SJCRH30 (cell line): ENCODE data around the gene KCNA1. TPM values are rescaled to one million over a fixed set of nuclear protein-coding genes. Genes with fewer than 3 reads are reported as not detected.

Experiments
- DNase-seq, 2 experiments: peaks; one replicate each; pipeline ENCODE4 v3.0.0-alpha.2; 2015 to 2020
- H3K27ac ChIP-seq: fragments of 250-450 bp; sonication (Bioruptor Pico); 2 replicates; pipeline ENCODE4 v1.5.1; 2020; ENCODE audit warnings: mild to moderate bottlenecking, moderate library complexity
- H3K27me3 ChIP-seq: fragments of 250-450 bp; sonication (Bioruptor Pico); 2 replicates; pipeline ENCODE4 v1.5.1; 2020; ENCODE audit warnings: mild to moderate bottlenecking, moderate library complexity
- H3K36me3 ChIP-seq: fragments of 250-450 bp; sonication (Bioruptor Pico); 2 replicates; pipeline ENCODE4 v1.5.1; 2020; ENCODE audit warnings: mild to moderate bottlenecking, moderate library complexity
- H3K4me1 ChIP-seq: fragments of 250-450 bp; sonication (Bioruptor Pico); 2 replicates; pipeline ENCODE4 v1.5.1; 2020; ENCODE audit warnings: mild to moderate bottlenecking, moderate library complexity
- H3K4me3 ChIP-seq: fragments of 250-450 bp; sonication (Bioruptor Pico); 2 replicates; pipeline ENCODE4 v1.5.1; 2020; ENCODE audit warnings: mild to moderate bottlenecking, moderate library complexity
- H3K9me3 ChIP-seq: fragments of 250-450 bp; sonication (Bioruptor Pico); replicated peaks from 2 replicates; pipeline ENCODE4 v1.5.1; 2020; ENCODE audit warnings: mild to moderate bottlenecking, moderate library complexity
- total RNA-seq: library from RNA; depleted of rRNA; stranded (reverse); fragments of >200 nt; shearing (Covaris generic); gene quantifications from 2 replicates; pipeline ENCODE4 v1.2.3, GENCODE V29; 2014

KCNA1 gene
- total RNA-seq, 1 experiment from 2014 or later = not detected

GRCh38 chr12:4938900-4939299 lies 29.2 kb downstream of the KCNA1 start:
- Histone ChIP-seq H3K9me3 (no peaks in the 10 kb centered on the region), H3K4me3 (no peak overlapping the region), H3K36me3 (no peaks in the 10 kb centered on the region), H3K4me1 (no peaks in the 10 kb centered on the region), H3K27ac (no peak overlapping the region), H3K27me3 (peaks cover 30% of the 10 kb centered on the region)
- no peak for DNase-seq

DNA sequence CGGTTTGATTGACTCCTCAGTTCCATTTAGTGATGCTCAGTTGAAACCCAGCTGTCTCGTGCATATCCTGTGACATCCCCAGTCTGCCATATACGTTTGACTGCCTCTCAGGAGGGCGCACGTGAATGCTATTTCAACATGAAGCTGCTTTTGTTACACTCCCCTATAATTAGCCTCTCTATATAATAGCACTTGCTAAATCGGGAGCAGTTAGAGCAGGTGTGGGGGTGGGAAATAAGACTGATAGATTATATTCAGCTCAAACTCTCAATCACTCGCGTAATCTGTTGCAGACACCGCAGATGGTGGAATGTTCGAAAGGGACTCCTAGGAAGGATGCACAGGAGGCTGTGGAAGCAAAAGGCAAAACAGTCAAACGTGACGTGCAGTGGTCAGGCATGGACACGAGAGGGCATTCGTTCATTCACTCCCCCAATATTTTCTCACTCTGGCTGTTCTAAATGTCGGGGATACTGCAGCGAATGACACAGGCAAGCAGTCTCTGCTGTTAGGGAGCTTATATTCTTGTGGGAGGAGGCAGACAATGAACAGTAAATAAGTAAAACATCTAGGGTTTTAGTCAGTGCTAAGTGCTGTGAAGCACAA lies 29.8 kb downstream of the KCNA1 start:
- no peak overlapping the region for H3K27ac ChIP-seq
- H3K9me3 ChIP-seq = no peaks in the 10 kb centered on the region
- DNase-seq = no peak
- H3K4me1 ChIP-seq = no peaks in the 10 kb centered on the region
- H3K27me3 ChIP-seq = peaks cover 26% of the 10 kb centered on the region
- H3K36me3 ChIP-seq = no peaks in the 10 kb centered on the region
- H3K4me3 ChIP-seq = no peak overlapping the region

- Histone ChIP-seq H3K27me3 (peaks cover 17% of the 10 kb centered on the region), H3K4me1 (no peaks in the 10 kb centered on the region), H3K36me3 (no peaks in the 10 kb centered on the region), H3K4me3 (no peak overlapping the region), H3K9me3 (no peaks in the 10 kb centered on the region), H3K27ac (no peak overlapping the region)
- no peak for DNase-seq
Observed at GRCh38 chr12:4943067-4943937, 33.6 kb downstream of the KCNA1 start.

DNA sequence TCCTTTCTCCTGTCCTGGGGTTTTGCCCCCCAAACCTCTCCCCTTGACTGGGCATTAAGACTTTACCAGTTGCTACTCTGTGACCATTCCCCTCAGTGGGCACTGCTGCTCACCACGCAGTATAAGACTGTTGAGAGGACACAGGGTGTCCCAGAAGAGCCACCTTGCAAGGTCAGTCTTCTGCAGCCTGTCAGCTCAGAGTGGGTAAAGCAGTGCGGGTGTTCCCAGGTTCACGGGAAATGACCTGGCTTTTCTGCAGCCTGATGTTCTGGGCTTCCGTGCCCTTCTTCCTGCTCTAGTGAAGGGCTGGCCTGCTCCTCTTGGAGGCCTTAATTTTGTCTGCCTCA lies 34.2 kb downstream of the KCNA1 start:
- DNase-seq = no peak
- no peaks in the 10 kb centered on the region for H3K4me1 ChIP-seq
- H3K36me3 ChIP-seq = no peaks in the 10 kb centered on the region
- no peaks in the 10 kb centered on the region for H3K9me3 ChIP-seq
- H3K27me3 ChIP-seq = peaks cover 17% of the 10 kb centered on the region
- no peak overlapping the region for H3K27ac ChIP-seq
- H3K4me3 ChIP-seq = no peak overlapping the region

GRCh38 chr12:4947253-4947652 lies 37.5 kb downstream of the KCNA1 start:
- H3K36me3 ChIP-seq = no peaks in the 10 kb centered on the region
- no peaks in the 10 kb centered on the region for H3K4me1 ChIP-seq
- H3K4me3 ChIP-seq = no peak overlapping the region
- H3K27ac ChIP-seq = no peak overlapping the region
- no peak for DNase-seq
- no peaks in the 10 kb centered on the region for H3K9me3 ChIP-seq
- peaks cover 18% of the 10 kb centered on the region for H3K27me3 ChIP-seq

DNA sequence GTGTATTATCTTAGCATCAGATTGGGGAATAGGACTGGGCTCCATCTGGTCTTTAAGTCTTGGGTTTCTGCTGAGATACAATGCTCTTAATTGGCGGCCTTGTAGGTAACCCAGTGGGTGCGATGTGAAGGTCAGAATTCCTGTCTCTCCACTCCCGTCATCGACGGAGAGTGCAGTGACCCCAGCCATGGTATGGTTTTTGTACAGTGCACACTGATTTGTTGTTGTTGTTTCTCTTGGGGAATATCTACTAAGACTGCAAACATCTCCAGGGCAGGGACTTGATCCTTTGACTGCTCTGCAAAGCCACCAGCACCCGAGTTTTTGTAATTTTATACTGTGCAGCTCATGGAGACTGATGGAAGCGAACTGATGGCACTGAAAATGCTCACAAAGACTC lies 41.4 kb downstream of the KCNA1 start:
- peaks cover 18% of the 10 kb centered on the region for H3K27me3 ChIP-seq
- H3K27ac ChIP-seq = no peak overlapping the region
- H3K36me3 ChIP-seq = no peaks in the 10 kb centered on the region
- no peaks in the 10 kb centered on the region for H3K9me3 ChIP-seq
- no peak overlapping the region for H3K4me3 ChIP-seq
- H3K4me1 ChIP-seq = no peaks in the 10 kb centered on the region
- no peak for DNase-seq

GRCh38 chr12:4951601-4952000 lies 41.9 kb downstream of the KCNA1 start:
- DNase-seq = no peak
- H3K9me3 ChIP-seq = no peaks in the 10 kb centered on the region
- H3K27ac ChIP-seq = no peak overlapping the region
- H3K27me3 ChIP-seq = peaks cover 18% of the 10 kb centered on the region
- H3K36me3 ChIP-seq = no peaks in the 10 kb centered on the region
- H3K4me1 ChIP-seq = no peaks in the 10 kb centered on the region
- no peak overlapping the region for H3K4me3 ChIP-seq

DNA sequence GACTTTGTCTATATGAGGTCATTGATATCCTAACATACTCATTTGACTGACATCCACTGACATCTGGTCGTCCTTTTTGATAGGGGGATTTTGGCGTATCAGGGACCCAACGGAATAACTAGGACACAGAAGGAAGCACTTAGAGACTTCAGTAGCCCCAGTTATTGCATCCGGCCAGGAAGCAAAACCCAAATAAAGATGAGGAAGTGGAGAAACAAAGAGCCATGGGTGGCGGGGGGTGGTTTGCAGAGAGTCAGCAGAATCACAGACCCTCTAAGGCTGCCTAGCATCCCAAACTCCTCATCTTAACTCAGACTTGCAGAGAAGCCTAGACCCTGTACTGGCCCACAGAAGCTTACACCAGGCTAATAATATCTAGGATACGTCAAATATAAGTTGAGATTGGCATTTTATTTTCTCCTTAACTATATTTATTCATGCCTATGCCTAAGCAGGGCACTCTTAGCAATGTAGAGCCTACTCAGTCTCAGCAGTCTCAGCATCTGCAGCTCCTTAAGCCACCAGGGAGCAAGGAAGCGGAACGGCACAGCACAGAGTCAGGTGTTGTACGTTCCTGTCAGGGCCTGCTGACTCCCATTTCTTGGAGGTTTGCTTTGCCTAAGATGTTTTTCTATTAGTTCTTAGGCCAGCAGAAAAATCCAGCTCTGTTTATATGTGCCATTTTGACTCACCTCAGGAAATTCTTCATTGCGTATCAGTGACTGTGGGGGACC lies 45.1 kb downstream of the KCNA1 start:
- no peak overlapping the region for H3K27ac ChIP-seq
- DNase-seq = no peak
- peaks cover 16% of the 10 kb centered on the region for H3K27me3 ChIP-seq
- no peaks in the 10 kb centered on the region for H3K36me3 ChIP-seq
- no peaks in the 10 kb centered on the region for H3K4me1 ChIP-seq
- no peak overlapping the region for H3K4me3 ChIP-seq
- no peaks in the 10 kb centered on the region for H3K9me3 ChIP-seq

DNA sequence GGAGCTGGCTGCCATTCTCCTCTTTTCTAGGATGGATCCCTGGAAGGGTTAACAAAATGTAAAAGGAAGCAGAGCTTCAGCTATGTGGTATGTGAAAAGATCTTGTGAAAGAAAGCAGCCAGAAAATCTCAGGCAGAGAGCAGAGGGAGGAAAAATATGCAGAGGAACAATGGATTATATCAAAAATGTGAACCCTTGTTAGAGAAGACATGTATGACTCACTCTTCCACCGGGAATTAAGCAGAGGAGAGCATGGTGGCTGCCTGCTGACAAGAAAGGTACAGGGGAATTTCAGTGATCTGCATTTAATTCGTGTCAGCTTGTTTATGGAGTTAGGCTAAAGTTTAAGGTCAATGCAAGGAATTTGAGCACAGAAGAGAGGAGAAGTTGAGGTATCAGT lies 46.3 kb downstream of the KCNA1 start:
- no peaks in the 10 kb centered on the region for H3K36me3 ChIP-seq
- no peak for DNase-seq
- H3K27ac ChIP-seq = no peak overlapping the region
- peaks cover 18% of the 10 kb centered on the region for H3K27me3 ChIP-seq
- no peak overlapping the region for H3K4me3 ChIP-seq
- H3K9me3 ChIP-seq = no peaks in the 10 kb centered on the region
- no peaks in the 10 kb centered on the region for H3K4me1 ChIP-seq

DNA sequence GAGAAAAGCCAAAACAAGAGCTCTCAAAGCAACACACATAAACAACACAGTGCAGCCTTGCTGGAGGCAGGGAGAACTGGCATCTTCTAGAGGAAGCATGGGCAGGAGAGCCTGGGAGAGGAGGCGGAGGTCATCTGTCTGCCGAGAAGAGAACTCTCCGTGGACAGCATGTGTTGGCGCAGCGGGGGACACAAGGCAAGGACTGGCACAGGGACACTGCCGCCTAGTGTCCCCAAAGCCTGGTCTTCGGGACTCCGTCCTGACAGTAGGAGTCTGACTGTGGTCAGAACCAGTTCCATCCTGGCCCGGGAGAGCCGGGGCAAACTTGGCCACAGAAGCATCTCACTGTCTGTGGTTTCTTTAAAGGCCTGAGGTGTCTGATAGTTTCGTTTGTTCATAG lies 47.3 kb downstream of the KCNA1 start:
- Histone ChIP-seq H3K4me3 (no peak overlapping the region), H3K4me1 (no peaks in the 10 kb centered on the region), H3K36me3 (no peaks in the 10 kb centered on the region), H3K27ac (no peak overlapping the region), H3K9me3 (no peaks in the 10 kb centered on the region), H3K27me3 (peaks cover 18% of the 10 kb centered on the region)
- no peak for DNase-seq

DNA sequence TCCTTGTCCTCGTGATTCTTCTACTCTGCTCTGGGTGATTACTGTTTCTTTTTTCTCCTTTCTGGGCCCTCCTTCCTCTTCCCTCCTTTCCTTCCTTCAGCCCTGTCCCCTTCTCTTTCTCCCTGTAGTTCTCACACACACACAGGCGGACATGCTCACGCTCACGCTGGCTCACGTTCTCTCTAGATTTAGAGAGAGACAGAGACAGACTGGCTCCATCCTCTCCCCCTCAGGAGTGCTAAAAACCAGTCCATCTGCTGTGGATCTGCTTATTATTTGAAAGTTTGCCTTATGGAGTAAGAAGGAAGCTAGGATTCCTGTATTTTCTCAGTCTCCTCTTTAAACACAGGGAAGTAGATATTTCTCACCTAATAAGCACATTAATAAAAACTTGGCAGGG lies 48.1 kb downstream of the KCNA1 start:
- no peak for DNase-seq
- Histone ChIP-seq H3K36me3 (no peaks in the 10 kb centered on the region), H3K4me3 (no peak overlapping the region), H3K27me3 (peaks cover 26% of the 10 kb centered on the region), H3K27ac (no peak overlapping the region), H3K9me3 (no peaks in the 10 kb centered on the region), H3K4me1 (no peaks in the 10 kb centered on the region)

- Histone ChIP-seq H3K27ac (no peak overlapping the region), H3K36me3 (no peaks in the 10 kb centered on the region), H3K9me3 (no peaks in the 10 kb centered on the region), H3K4me1 (no peaks in the 10 kb centered on the region), H3K4me3 (no peak overlapping the region), H3K27me3 (peaks cover 27% of the 10 kb centered on the region)
- DNase-seq = no peak
Observed at GRCh38 chr12:4958697-4959375, 49.1 kb downstream of the KCNA1 start.

DNA sequence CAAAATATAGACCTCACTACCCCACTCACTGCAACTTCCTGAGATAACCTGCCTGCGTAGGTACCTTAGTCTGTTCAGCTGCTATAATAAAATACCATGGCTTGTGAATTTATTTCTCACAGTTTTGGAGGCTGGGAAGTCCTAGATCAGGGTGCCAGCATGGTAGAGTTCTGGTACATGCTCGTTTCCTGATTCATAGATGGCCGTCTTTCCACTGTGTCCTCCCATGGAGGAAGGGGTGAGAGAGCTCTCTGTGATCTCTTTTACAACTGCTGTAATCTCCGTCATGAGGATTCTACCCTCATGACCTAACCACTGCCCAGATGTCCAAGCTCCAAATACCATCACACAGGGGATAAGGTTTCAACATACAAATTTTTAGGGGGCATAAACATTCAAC lies 49.7 kb downstream of the KCNA1 start:
- Histone ChIP-seq H3K27me3 (peaks cover 27% of the 10 kb centered on the region), H3K36me3 (no peaks in the 10 kb centered on the region), H3K4me3 (no peak overlapping the region), H3K9me3 (no peaks in the 10 kb centered on the region), H3K4me1 (no peaks in the 10 kb centered on the region), H3K27ac (no peak overlapping the region)
- DNase-seq = no peak

- H3K27me3 ChIP-seq = peaks cover 27% of the 10 kb centered on the region
- H3K27ac ChIP-seq = no peak overlapping the region
- no peaks in the 10 kb centered on the region for H3K9me3 ChIP-seq
- no peak overlapping the region for H3K4me3 ChIP-seq
- no peaks in the 10 kb centered on the region for H3K36me3 ChIP-seq
- DNase-seq = no peak
- H3K4me1 ChIP-seq = no peaks in the 10 kb centered on the region
Observed at GRCh38 chr12:4960030-4960429, 50.3 kb downstream of the KCNA1 start.

DNA sequence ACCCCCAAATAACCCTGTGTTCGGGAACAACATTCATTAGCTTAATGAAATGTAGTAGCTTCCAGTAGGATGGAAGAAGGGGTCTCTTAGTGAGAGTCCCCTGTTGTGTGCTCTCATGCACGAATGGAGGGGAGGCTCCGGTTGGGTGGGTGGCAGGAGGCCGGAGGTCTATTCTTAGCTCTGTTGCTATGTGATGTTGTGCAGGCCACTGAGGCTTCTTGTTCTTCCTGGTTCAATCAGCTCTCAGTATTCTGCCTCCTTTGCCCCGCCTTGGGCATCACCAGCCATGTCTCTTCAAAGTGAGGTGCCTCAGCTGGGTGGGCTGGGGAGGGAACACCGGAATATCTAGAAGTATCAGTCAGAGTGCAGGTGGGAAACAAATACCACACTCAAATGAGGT lies 50.8 kb downstream of the KCNA1 start:
- DNase-seq = no peak
- Histone ChIP-seq H3K9me3 (no peaks in the 10 kb centered on the region), H3K27me3 (peaks cover 27% of the 10 kb centered on the region)

More for the DNA sequence above, 50.8 kb downstream of the KCNA1 start:
- Histone ChIP-seq H3K36me3 (no peaks in the 10 kb centered on the region), H3K4me3 (no peak overlapping the region), H3K27ac (no peak overlapping the region), H3K4me1 (no peaks in the 10 kb centered on the region)
